Esophagus squamous epithelium (tissue), 5 donors: ENCODE data around the gene TRABD2B. TPM values are rescaled to one million over a fixed set of nuclear protein-coding genes. Genes with fewer than 3 reads are reported as not detected.

ENCODE experiments used
- DNase-seq: peaks from one replicate; lab custom pipeline; 2025; lab: John Stamatoyannopoulos, UW
- H3K27ac ChIP-seq, 4 donors: fragments of 200-600 bp; sonication (generic); one replicate each; pipeline ENCODE4 v1.5.1; 2016 to 2019; ENCODE audit warnings: mild to moderate bottlenecking in 1 of 4
- H3K27me3 ChIP-seq, 4 donors: fragments of 200-600 bp; sonication (generic); 1 replicate in 3 of 4; 2 replicates in 1 of 4; pipeline versions ENCODE4 v1.5.1 to v1.6.0; 2017 to 2021; ENCODE audit warnings: antibody characterized with exemption in 1 of 4
- H3K36me3 ChIP-seq, 3 donors: fragments of 200-600 bp; sonication (generic); one replicate each; pipeline ENCODE4 v1.5.1; 2016 to 2019
- H3K4me1 ChIP-seq, 3 donors: fragments of 200-600 bp; sonication (generic); one replicate each; pipeline ENCODE4 v1.5.1; 2017 to 2019
- H3K4me3 ChIP-seq, 4 donors: fragments of 200-600 bp; sonication (generic); 1 replicate in 3 of 4; 2 replicates in 1 of 4; pipeline ENCODE4 v1.5.1; 2016 to 2019; ENCODE audit warnings: mild to moderate bottlenecking in 2 of 4, moderate library complexity in 1 of 4
- H3K9me3 ChIP-seq, 3 donors: fragments of 200-600 bp; sonication (generic); one replicate each; pipeline ENCODE4 v1.5.1; 2016 to 2019
- CTCF ChIP-seq, 6 experiments: fragments of 450-650 bp in 4 of 6; fragments of 200-600 bp in 2 of 6; sonication (generic) in 2 of 6; IDR thresholded peaks; one replicate each; pipeline ENCODE4 v1.5.1; 2016 to 2019; ENCODE audit warnings: antibody characterized with exemption in 6 of 6, mild to moderate bottlenecking in 4 of 6, moderate library complexity in 4 of 6
- POLR2A ChIP-seq, 4 donors: fragments of 450-650 bp; IDR thresholded peaks; one replicate each; pipeline ENCODE4 v1.6.1; 2017; ENCODE audit warnings: antibody characterized with exemption in 4 of 4, mild to moderate bottlenecking in 4 of 4, moderate library complexity in 3 of 4
- WGBS, 2 donors: methylation state at CpG; one replicate each; pipeline ENCODE4 v1.1.5; 2018; 5-methylcytosine and 5-hydroxymethylcytosine counted together
- intact Hi-C: fragments of 100-400 bp; cut with DNase I; formaldehyde crosslinking; loops from one replicate; pipeline ENCODE4 v1.15.0; 2022
- total RNA-seq, 4 donors: library from RNA; depleted of rRNA; stranded (reverse); fragments of >200 nt; gene quantifications; one replicate each; pipeline ENCODE4 v1.1.0, GENCODE V29; 2016
- donor health status: DM: yes; HTN: yes; CAD: no.

The TRABD2B gene
- total RNA-seq, 4 donors from 2014 or later: 0.26 to 1.7 (median 0.50) TPM

GRCh38 chr1:47906009-47906432 is 91.2 kb downstream of the TRABD2B start:
- Histone ChIP-seq H3K4me3 (no peak overlapping the region), H3K36me3 (no peaks in the 10 kb centered on the region), H3K27me3 (peaks cover 0 to 43% (median 0%) of the 10 kb centered on the region in 4 donors), H3K4me1 (peaks cover 0 to 17% (median 0%) of the 10 kb centered on the region in 3 donors), H3K27ac (no peak overlapping the region), H3K9me3 (no peaks in the 10 kb centered on the region)
- 28 to 42% methylated on average over 4 of the region's 4 CpGs for WGBS, 2 donors
- TF ChIP-seq POLR2A (IDR thresholded peaks at IDR 0.05) (no peak), CTCF (IDR thresholded peaks at IDR 0.05) (no peak)
- intact Hi-C loops: no loop called here
- no peak for DNase-seq

GRCh38 chr1:47903723-47904122 is 93.5 kb downstream of the TRABD2B start:
- H3K4me1 ChIP-seq: peaks cover 0 to 17% (median 0%) of the 10 kb centered on the region in 3 donors
- H3K27ac ChIP-seq: no peak overlapping the region
- H3K9me3 ChIP-seq: no peaks in the 10 kb centered on the region
- no peak overlapping the region for H3K4me3 ChIP-seq
- no peaks in the 10 kb centered on the region for H3K36me3 ChIP-seq
- intact Hi-C loops: no loop called here
- no peak for DNase-seq
- peaks cover 0 to 40% (median 0%) of the 10 kb centered on the region in 4 donors for H3K27me3 ChIP-seq
- TF ChIP-seq POLR2A (IDR thresholded peaks at IDR 0.05): no peak
- no peak for TF ChIP-seq CTCF (IDR thresholded peaks at IDR 0.05)

GRCh38 chr1:47901001-47901575 is 96.1 kb downstream of the TRABD2B start:
- intact Hi-C loops: no loop called here
- WGBS, 2 donors: 79 to 90% methylated on average over 3 of the region's 3 CpGs
- Histone ChIP-seq H3K36me3 (no peaks in the 10 kb centered on the region), H3K27me3 (peaks cover 0 to 40% (median 0%) of the 10 kb centered on the region in 4 donors), H3K4me1 (peaks cover 0 to 6% (median 0%) of the 10 kb centered on the region in 3 donors), H3K9me3 (no peaks in the 10 kb centered on the region), H3K4me3 (no peak overlapping the region), H3K27ac (no peak overlapping the region)
- no peak for DNase-seq
- TF ChIP-seq POLR2A (IDR thresholded peaks at IDR 0.05): no peak
- TF ChIP-seq CTCF (IDR thresholded peaks at IDR 0.05): no peak

- intact Hi-C loops: no loop called here
- peaks cover 0 to 14% (median 0%) of the 10 kb centered on the region in 3 donors for H3K4me1 ChIP-seq
- no peak overlapping the region for H3K4me3 ChIP-seq
- peaks cover 0 to 47% (median 0%) of the 10 kb centered on the region in 4 donors for H3K27me3 ChIP-seq
- no peaks in the 10 kb centered on the region for H3K9me3 ChIP-seq
- TF ChIP-seq POLR2A (IDR thresholded peaks at IDR 0.05): no peak
- TF ChIP-seq CTCF (IDR thresholded peaks at IDR 0.05): no peak
- no peak overlapping the region for H3K27ac ChIP-seq
- no peak for DNase-seq
- H3K36me3 ChIP-seq: no peaks in the 10 kb centered on the region
- 83 to 84% methylated on average over 6 of the region's 6 CpGs for WGBS, 2 donors
These were observed 98.9 kb downstream of the TRABD2B start for GRCh38 chr1:47898133-47898845.
